GM12878 (cell line): ENCODE measurements around the gene FMN2. TPM values are rescaled to one million over a fixed set of nuclear protein-coding genes. Genes with fewer than 3 reads are reported as not detected.

Experiments
- ATAC-seq: fragments of 200-7000 bp; cut with Tn5 transposase; 3 replicates; pipeline ENCODE4 v1.9.1; 2020; ENCODE audit warnings: mild to moderate bottlenecking, moderate library complexity
- BruUV-seq: library from RNA; stranded (reverse); fragments of 400-500 nt; replicated peaks from 2 replicates; lab custom pipeline; 2021; lab: Mats Ljungman, UMichigan
- CTCF ChIA-PET: fragments of 300-600 bp; sonication (Branson Sonifier 250); formaldehyde crosslinking; extraction: SDS; loops from one replicate; lab custom pipeline; 2021; ENCODE audit warnings: inconsistent platforms; lab: Yijun Ruan, JAX
- POLR2A ChIA-PET: fragments of 350-600 bp; formaldehyde crosslinking; extraction: SDS; loops from one replicate; lab custom pipeline; 2021; ENCODE audit warnings: inconsistent platforms; lab: Charles Lee
- RAD21 ChIA-PET: fragments of 300-600 bp; sonication (Branson Sonifier 250); formaldehyde crosslinking; loops from one replicate; lab custom pipeline; 2023; ENCODE audit warnings: antibody characterized with exemption; ENCODE audit not compliant: unreplicated experiment; lab: Charles Lee
- SMC1A ChIA-PET: fragments of 300-600 bp; sonication (Branson Sonifier 250); formaldehyde crosslinking; loops from one replicate; lab custom pipeline; 2023; ENCODE audit not compliant: unreplicated experiment, uncharacterized antibody; lab: Charles Lee
- DNase-seq: peaks from one replicate; pipeline ENCODE4 v3.0.0-alpha.2; 2011; ENCODE audit warnings: low read depth, low spot score
- FAIRE-seq: peaks from 3 replicates; lab custom pipeline; 2011; peaks lifted over from hg19 to GRCh38; lab: Jason Lieb, UNC
- H2AFZ ChIP-seq: 2 replicates; pipeline ENCODE4 v1.6.0; 2011; ENCODE audit warnings: low read depth, low read length, control low read depth; ENCODE audit not compliant: control insufficient read depth
- H3K27ac ChIP-seq: 2 replicates; pipeline ENCODE4 v1.5.1; 2011; ENCODE audit warnings: control low read depth; ENCODE audit not compliant: control insufficient read depth, insufficient read depth
- H3K27me3 ChIP-seq, 2 experiments: replicated peaks in 1 of 2; 2 replicates each; pipeline versions ENCODE4 v1.6.0 to v1.6.1; 2011; ENCODE audit warnings: low read length in 1 of 2; ENCODE audit not compliant: control insufficient read depth in 2 of 2, insufficient read depth in 2 of 2
- H3K36me3 ChIP-seq, 2 experiments: 2 replicates each; pipeline ENCODE4 v1.5.1; 2011; ENCODE audit warnings: low read length in 1 of 2; ENCODE audit not compliant: control insufficient read depth in 2 of 2, insufficient read depth in 2 of 2
- H3K4me1 ChIP-seq: 2 replicates; pipeline ENCODE4 v1.6.1; 2011; ENCODE audit warnings: mild to moderate bottlenecking, low read length, moderate library complexity, mixed read lengths; ENCODE audit not compliant: control insufficient read depth, insufficient read depth
- H3K4me2 ChIP-seq: 2 replicates; pipeline ENCODE4 v1.6.0; 2011; ENCODE audit warnings: control low read depth; ENCODE audit not compliant: control insufficient read depth, insufficient read depth
- H3K4me3 ChIP-seq: fragments of 200-600 bp; sonication (generic); 2 replicates; pipeline ENCODE4 v1.5.1; 2016
- H3K79me2 ChIP-seq: 2 replicates; pipeline ENCODE4 v1.6.0; 2011; ENCODE audit warnings: low read length; ENCODE audit not compliant: control insufficient read depth, insufficient read depth
- H3K9ac ChIP-seq: 2 replicates; pipeline ENCODE4 v1.8.0; 2011; ENCODE audit warnings: low read length, control low read depth, mixed read lengths; ENCODE audit not compliant: control insufficient read depth, insufficient read depth
- H3K9me3 ChIP-seq: replicated peaks from 3 replicates; pipeline ENCODE4 v1.5.1; 2011; ENCODE audit warnings: mild to moderate bottlenecking, low read length; ENCODE audit not compliant: control insufficient read depth, insufficient read depth
- H4K20me1 ChIP-seq: 2 replicates; pipeline ENCODE4 v1.6.0; 2011; ENCODE audit not compliant: control insufficient read depth, insufficient read depth
- CBFB ChIP-seq: IDR thresholded peaks from 2 replicates; pipeline ENCODE4 v1.6.1; 2016; ENCODE audit warnings: antibody characterized with exemption, low read depth
- CHD4 ChIP-seq: fragments of 200-600 bp; sonication (generic); IDR thresholded peaks from 2 replicates; pipeline ENCODE4 v1.6.1; 2016; ENCODE audit warnings: mild to moderate bottlenecking
- FOXK2 ChIP-seq: fragments of 450-650 bp; IDR thresholded peaks from 2 replicates; pipeline ENCODE4 v1.6.1; 2017; ENCODE audit warnings: mild to moderate bottlenecking, moderate library complexity
- HDGF ChIP-seq: fragments of 450-650 bp; IDR thresholded peaks from 2 replicates; pipeline ENCODE4 v1.6.1; 2016; ENCODE audit warnings: antibody characterized with exemption
- NBN ChIP-seq: fragments of 450-650 bp; IDR thresholded peaks from 2 replicates; pipeline ENCODE4 v1.6.1; 2016
- POU2F2 ChIP-seq: IDR thresholded peaks from 3 replicates; pipeline ENCODE4 v1.6.1; 2011; ENCODE audit warnings: low read depth, mild to moderate bottlenecking, low read length, borderline replicate concordance
- RELA ChIP-seq: fragments of 450-650 bp; IDR thresholded peaks from 2 replicates; pipeline ENCODE4 v1.8.0; 2014; ENCODE audit warnings: borderline replicate concordance; ENCODE audit not compliant: partially characterized antibody
- SMARCA5 ChIP-seq: fragments of 450-650 bp; IDR thresholded peaks from 2 replicates; pipeline ENCODE4 v1.6.1; 2017; ENCODE audit warnings: mild to moderate bottlenecking
- WGBS: methylation state at CpG from one replicate; pipeline ENCODE4 v1.1.6; 2016; ENCODE audit warnings: low lambda C conversion rate; ENCODE audit not compliant: insufficient replicate concordance, insufficient coverage; ENCODE audit errors: missing lambda C conversion rate; 5-methylcytosine and 5-hydroxymethylcytosine counted together
- in situ Hi-C: fragments of 300-500 bp; cut with MboI; formaldehyde crosslinking; loops from 9 replicates; pipeline ENCODE4 v1.14.3; 2018; ENCODE audit warnings: mixed read lengths
- intact Hi-C: fragments of 100-400 bp; cut with micrococcal nuclease; formaldehyde crosslinking; loops from one replicate; pipeline ENCODE4 v1.14.2; 2022; ENCODE audit not compliant: unreplicated experiment
- polyA plus RNA-seq, 11 experiments: library from polyadenylated mRNA; depleted of rRNA in 4 of 11; unstranded in 6 of 11; stranded (reverse) in 5 of 11; fragments of >200 nt; fragmentation: Nextera tagmentation in 4 of 11; fragmentation: Illumina TruSeq in 1 of 11; extraction: Ambion mirVana in 4 of 11; extraction: Trizol in 1 of 11; gene quantifications; 1 replicate in 1 of 11; 2 replicates in 10 of 11; pipeline versions ENCODE4 v1.2.1 to v1.2.3, GENCODE V29; 2011 to 2016; ENCODE audit warnings: inconsistent platforms in 2 of 11, missing spikeins in 2 of 11, low read depth in 1 of 11
- total RNA-seq, 4 experiments: library from RNA; depleted of rRNA in 3 of 4; stranded (reverse); fragments of >200 nt in 3 of 4; fragmentation: Illumina TruSeq in 1 of 4; extraction: Trizol in 1 of 4; gene quantifications; 2 replicates each; pipeline versions ENCODE4 v1.2.1 to v1.2.3, GENCODE V29; 2013 to 2021
- TF ChIP-seq, protein P1 (sequence below): fragments of 150-350 bp; IDR thresholded peaks from 2 replicates; pipeline ENCODE4 v1.6.1; 2014; ENCODE audit warnings: mild to moderate bottlenecking, low read depth, low read length
- TF ChIP-seq, protein P2 (sequence below): IDR thresholded peaks from 2 replicates; pipeline ENCODE4 v1.6.1; 2012; ENCODE audit warnings: low read length, inconsistent platforms
- TF ChIP-seq, protein P3 (sequence below): fragments of 450-650 bp; conservative IDR thresholded peaks from 2 replicates; pipeline ENCODE4 v1.6.1; 2017; ENCODE audit warnings: mild to moderate bottlenecking, moderate library complexity
- TF ChIP-seq, protein P4 (sequence below): IDR thresholded peaks from 2 replicates; pipeline ENCODE4 v1.6.1; 2011; ENCODE audit warnings: borderline replicate concordance, low read depth, mild to moderate bottlenecking, moderate library complexity, low read length; ENCODE audit not compliant: insufficient read depth, poor library complexity, severe bottlenecking
- TF ChIP-seq, protein P5 (sequence below): fragments of 450-650 bp; IDR thresholded peaks from 2 replicates; pipeline ENCODE4 v1.6.1; 2017; ENCODE audit warnings: antibody characterized with exemption, mild to moderate bottlenecking, moderate library complexity

The FMN2 gene
- total and polyA plus RNA-seq, 10 of the 15 experiments (the other 5 are each of a cell fraction or from before 2014, with no cell fraction given) = 0.60 TPM; not detected in 9

DNA sequence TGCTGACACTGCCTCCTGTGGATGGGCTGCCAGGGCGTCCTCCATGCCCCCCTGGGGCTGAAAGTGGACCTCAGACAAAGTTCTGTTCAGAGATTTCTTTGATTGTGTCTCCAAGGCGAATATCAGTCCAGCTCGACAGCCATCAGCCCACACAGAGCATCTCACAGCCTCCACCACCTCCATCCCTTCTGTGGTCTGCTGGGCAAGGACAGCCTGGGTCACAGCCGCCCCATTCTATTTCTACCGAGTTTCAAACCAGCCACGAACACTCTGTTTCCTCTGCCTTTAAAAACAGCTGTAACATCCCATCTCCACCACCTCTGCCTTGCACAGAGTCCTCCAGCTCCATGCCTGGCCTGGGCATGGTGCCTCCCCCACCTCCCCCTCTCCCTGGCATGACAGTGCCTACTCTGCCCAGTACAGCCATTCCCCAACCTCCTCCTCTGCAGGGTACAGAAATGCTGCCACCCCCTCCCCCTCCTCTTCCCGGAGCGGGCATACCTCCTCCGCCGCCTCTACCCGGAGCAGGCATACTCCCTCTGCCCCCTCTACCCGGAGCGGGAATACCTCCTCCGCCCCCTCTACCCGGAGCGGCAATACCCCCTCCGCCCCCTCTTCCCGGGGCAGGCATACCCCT, 115.5 kb downstream of the FMN2 start:
- Histone ChIP-seq H3K4me1 (no peaks in the 10 kb centered on the region), H3K9me3 (no peaks in the 10 kb centered on the region), H4K20me1 (no peaks in the 10 kb centered on the region), H3K4me3 (no peak overlapping the region), H3K27ac (no peak overlapping the region), H3K9ac (no peak overlapping the region), H3K36me3 (no peaks in the 10 kb centered on the region), H3K27me3 (no peaks in the 10 kb centered on the region), H2AFZ (no peak overlapping the region), H3K4me2 (no peak overlapping the region), H3K79me2 (no peaks in the 10 kb centered on the region)
- POLR2A ChIA-PET = no interaction called here
- ATAC-seq (no peak), DNase-seq (no peak), FAIRE-seq (no peak)
- no TSS peak for BruUV-seq
- TF ChIP-seq, protein P1, sequence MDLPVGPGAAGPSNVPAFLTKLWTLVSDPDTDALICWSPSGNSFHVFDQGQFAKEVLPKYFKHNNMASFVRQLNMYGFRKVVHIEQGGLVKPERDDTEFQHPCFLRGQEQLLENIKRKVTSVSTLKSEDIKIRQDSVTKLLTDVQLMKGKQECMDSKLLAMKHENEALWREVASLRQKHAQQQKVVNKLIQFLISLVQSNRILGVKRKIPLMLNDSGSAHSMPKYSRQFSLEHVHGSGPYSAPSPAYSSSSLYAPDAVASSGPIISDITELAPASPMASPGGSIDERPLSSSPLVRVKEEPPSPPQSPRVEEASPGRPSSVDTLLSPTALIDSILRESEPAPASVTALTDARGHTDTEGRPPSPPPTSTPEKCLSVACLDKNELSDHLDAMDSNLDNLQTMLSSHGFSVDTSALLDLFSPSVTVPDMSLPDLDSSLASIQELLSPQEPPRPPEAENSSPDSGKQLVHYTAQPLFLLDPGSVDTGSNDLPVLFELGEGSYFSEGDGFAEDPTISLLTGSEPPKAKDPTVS = no peak
- TF ChIP-seq, protein P2, sequence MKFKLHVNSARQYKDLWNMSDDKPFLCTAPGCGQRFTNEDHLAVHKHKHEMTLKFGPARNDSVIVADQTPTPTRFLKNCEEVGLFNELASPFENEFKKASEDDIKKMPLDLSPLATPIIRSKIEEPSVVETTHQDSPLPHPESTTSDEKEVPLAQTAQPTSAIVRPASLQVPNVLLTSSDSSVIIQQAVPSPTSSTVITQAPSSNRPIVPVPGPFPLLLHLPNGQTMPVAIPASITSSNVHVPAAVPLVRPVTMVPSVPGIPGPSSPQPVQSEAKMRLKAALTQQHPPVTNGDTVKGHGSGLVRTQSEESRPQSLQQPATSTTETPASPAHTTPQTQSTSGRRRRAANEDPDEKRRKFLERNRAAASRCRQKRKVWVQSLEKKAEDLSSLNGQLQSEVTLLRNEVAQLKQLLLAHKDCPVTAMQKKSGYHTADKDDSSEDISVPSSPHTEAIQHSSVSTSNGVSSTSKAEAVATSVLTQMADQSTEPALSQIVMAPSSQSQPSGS = no peak
- TF ChIP-seq NBN = no peak
- TF ChIP-seq CBFB = no peak
- no peak for TF ChIP-seq FOXK2
- TF ChIP-seq SMARCA5 = no peak
- TF ChIP-seq RELA = no peak
- TF ChIP-seq, protein P3, sequence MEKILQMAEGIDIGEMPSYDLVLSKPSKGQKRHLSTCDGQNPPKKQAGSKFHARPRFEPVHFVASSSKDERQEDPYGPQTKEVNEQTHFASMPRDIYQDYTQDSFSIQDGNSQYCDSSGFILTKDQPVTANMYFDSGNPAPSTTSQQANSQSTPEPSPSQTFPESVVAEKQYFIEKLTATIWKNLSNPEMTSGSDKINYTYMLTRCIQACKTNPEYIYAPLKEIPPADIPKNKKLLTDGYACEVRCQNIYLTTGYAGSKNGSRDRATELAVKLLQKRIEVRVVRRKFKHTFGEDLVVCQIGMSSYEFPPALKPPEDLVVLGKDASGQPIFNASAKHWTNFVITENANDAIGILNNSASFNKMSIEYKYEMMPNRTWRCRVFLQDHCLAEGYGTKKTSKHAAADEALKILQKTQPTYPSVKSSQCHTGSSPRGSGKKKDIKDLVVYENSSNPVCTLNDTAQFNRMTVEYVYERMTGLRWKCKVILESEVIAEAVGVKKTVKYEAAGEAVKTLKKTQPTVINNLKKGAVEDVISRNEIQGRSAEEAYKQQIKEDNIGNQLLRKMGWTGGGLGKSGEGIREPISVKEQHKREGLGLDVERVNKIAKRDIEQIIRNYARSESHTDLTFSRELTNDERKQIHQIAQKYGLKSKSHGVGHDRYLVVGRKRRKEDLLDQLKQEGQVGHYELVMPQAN = no peak
- no peak for TF ChIP-seq POU2F2
- TF ChIP-seq, protein P4, sequence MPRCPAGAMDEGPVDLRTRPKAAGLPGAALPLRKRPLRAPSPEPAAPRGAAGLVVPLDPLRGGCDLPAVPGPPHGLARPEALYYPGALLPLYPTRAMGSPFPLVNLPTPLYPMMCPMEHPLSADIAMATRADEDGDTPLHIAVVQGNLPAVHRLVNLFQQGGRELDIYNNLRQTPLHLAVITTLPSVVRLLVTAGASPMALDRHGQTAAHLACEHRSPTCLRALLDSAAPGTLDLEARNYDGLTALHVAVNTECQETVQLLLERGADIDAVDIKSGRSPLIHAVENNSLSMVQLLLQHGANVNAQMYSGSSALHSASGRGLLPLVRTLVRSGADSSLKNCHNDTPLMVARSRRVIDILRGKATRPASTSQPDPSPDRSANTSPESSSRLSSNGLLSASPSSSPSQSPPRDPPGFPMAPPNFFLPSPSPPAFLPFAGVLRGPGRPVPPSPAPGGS = no peak
- TF ChIP-seq HDGF = no peak
- TF ChIP-seq, protein P5, sequence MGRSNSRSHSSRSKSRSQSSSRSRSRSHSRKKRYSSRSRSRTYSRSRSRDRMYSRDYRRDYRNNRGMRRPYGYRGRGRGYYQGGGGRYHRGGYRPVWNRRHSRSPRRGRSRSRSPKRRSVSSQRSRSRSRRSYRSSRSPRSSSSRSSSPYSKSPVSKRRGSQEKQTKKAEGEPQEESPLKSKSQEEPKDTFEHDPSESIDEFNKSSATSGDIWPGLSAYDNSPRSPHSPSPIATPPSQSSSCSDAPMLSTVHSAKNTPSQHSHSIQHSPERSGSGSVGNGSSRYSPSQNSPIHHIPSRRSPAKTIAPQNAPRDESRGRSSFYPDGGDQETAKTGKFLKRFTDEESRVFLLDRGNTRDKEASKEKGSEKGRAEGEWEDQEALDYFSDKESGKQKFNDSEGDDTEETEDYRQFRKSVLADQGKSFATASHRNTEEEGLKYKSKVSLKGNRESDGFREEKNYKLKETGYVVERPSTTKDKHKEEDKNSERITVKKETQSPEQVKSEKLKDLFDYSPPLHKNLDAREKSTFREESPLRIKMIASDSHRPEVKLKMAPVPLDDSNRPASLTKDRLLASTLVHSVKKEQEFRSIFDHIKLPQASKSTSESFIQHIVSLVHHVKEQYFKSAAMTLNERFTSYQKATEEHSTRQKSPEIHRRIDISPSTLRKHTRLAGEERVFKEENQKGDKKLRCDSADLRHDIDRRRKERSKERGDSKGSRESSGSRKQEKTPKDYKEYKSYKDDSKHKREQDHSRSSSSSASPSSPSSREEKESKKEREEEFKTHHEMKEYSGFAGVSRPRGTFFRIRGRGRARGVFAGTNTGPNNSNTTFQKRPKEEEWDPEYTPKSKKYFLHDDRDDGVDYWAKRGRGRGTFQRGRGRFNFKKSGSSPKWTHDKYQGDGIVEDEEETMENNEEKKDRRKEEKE = no peak
- no peak for TF ChIP-seq CHD4
- in situ Hi-C loops = no loop called here
- SMC1A ChIA-PET = no interaction called here
- RAD21 ChIA-PET = no interaction called here
- 71% methylated on average over 13 of the region's 18 CpGs for WGBS
- intact Hi-C loops = no loop called here
- CTCF ChIA-PET = no interaction called here
